ENCODE measurements around the gene COL9A3.
"Not testable (repeated sequence)": the region's sequence is repeated elsewhere in the genome, so short reads cannot be mapped to it uniquely, and the experiment has no call there.

The COL9A3 gene

DNA sequence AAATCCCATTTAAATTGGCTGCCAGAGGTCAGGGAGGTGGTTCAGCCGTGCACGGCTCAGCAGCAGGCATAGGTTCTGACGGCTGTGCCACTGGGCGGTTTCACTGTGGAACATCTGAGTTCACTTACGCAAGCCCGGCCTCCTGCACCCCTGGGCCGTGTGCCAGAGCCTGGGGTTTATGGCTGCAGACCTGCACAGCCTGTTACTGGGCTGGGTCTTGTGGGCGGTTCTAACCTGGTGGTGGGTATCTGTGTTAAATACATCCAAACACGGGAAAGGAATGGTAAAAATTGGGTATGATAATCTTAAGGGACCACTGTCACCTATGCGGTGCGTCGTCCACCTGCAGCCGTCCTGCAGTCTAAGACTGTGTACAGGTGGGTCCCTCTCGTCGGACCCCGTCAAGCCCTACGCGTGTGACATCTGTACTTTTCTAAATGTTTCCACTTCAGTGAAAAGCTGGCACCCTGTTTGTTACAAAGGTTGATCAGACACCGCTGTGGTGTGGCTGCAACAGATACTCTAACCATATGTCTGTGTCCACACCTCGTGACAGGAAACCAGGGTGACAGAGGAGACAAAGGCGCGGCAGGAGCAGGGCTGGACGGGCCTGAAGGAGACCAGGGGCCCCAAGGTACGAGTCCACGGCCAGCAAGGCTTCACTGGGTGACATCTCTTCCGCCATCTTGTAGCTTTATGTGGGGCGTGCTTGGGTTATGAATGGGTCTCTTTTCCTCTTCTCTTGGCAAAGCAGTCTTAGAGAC is 21.5 kb downstream of the COL9A3 start:
- DNase-seq = no peak

GRCh38 chr20:62839261-62839660 is 22.4 kb downstream of the COL9A3 start:
- no peak for DNase-seq

DNA sequence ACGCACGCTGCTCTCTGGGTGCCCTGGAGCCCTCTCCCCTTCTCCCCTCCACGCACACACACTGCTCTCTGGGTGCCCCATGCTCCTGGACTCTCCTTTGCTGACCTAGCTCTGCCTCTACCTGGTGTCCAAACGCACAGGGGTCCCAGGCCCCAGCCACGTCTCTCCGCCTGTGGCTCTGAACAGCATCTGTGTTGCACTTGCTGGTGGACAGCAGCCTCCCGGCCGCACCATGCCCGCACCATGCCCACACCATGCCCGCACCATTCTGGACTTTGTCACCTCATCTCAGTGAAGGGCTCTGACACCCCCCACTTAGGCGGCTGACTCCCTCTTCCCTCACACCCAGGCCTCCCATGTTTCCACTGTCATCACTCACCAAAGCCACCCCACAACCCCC is 23.0 kb downstream of the COL9A3 start:
- DNase-seq = no peak

- DNase-seq = no peak
Measured at GRCh38 chr20:62840244-62841197, 23.7 kb downstream of the COL9A3 start.

DNA sequence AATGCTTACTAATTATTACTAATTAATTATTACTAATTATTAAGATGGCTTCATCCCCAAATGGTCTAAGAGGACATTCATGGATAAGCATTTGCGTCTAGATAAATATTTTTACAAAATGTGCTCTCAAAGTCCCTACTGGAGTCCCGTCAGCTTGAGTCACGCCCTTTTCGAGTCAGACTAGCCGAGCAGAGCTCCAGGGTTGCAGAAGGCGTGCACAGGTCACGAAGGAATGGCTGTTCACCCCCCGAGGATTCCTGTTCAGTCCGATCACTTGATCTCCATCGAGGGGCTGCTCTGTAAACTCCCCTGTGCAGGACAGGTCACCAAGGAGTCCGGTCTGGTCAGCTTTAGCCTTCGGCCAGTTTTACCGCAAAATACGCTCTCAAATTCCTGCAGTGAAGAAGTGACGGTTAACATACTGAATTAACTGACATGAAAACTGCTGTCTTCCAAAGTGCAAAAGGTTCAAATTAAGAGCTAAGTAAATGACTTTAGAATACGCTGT is 24.9 kb downstream of the COL9A3 start:
- no peak for DNase-seq

- DNase-seq = no peak
Measured at GRCh38 chr20:62843656-62844055, 26.8 kb downstream of the COL9A3 start.

- DNase-seq = no peak
Measured at GRCh38 chr20:62844182-62844581, 27.3 kb downstream of the COL9A3 start.

DNA sequence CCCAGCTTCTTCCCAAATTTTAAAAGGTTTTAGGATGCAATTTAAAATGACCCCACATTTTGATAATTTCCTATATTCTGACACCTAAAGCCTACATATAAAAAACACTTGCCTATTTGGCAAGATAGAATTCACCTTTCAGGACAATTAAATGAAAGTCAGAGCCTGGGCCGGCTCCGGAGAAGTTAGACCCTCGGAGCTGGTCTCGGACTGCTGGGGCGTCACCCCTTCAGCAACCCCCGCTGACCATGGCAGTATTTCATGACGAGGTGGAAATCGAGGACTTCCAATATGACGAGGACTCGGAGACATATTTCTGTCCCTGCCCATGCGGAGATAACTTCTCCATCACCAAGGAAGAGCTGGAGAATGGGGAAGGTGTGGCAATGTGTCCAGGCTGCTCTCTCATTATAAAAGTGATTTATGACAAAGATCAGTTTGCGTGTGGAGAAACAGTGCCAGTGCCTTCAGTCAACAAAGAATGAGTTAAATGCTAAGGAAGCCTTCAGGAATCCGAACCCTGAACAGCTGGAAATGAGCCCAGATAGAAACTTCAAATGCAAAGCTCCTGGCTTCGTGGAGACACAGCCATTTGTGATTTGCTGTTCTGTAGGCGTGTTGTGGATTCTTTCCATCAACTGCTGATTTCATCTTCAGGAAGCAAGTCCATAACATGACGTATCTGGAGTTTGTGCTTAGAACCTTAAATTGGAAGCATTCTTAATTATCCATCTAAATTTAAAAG is 28.7 kb downstream of the COL9A3 start:
- DNase-seq = no peak

DNA sequence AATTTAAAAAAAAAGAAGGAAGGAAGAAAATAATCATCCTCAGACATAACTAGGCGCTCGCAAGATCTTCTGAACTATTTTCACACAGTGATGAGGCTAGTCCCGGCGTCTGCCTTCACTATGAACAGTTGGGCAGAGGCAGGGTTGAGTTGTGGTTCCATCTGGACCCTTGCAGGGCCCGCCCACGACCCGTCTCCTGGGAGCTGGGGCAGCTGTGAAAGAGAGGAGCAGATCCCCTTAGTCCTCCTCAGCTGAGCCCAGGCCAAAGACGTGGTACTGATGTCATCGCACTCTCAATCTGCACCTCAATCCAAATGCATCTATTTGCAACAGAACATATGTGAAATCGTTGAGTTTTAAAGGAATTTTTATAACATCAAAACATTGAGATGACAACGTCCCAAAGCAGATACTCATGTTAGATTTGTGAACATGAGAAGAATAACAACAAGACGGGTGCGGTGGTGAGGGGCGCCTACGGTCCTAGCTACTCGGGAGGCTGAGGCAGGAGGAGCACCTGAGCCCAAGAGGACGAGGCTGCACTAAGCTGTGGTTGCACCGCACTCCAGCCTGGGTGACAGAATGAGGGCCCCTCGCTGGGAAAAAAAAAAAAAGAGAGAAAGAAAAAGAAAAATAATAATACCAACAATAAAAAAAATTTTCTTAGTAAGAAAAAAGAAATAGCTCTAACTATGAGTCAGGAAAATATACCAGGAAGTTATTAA is 29.5 kb downstream of the COL9A3 start:
- DNase-seq = no peak

DNA sequence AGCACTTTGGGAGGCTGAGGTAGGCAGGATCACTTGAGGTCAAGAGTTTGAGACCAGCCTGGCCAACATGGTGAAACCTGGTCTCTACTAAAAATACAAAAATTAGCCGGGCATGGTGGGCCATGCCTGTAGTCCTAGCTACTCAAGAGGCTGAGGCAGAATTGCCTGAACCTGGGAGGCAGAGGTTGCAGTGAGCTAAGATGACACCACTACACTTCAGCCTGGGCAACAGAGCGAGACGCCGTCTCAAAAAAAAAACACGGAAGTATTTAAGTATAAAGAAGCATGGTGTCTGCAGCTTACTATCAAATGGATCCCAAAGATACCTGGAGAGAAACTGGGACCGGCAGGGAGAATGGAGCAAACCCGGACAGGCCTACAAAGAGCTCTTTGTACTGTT is 32.1 kb downstream of the COL9A3 start:
- not testable (repeated sequence) for DNase-seq

GRCh38 chr20:62849431-62849830 is 32.6 kb downstream of the COL9A3 start:
- no peak for DNase-seq

DNA sequence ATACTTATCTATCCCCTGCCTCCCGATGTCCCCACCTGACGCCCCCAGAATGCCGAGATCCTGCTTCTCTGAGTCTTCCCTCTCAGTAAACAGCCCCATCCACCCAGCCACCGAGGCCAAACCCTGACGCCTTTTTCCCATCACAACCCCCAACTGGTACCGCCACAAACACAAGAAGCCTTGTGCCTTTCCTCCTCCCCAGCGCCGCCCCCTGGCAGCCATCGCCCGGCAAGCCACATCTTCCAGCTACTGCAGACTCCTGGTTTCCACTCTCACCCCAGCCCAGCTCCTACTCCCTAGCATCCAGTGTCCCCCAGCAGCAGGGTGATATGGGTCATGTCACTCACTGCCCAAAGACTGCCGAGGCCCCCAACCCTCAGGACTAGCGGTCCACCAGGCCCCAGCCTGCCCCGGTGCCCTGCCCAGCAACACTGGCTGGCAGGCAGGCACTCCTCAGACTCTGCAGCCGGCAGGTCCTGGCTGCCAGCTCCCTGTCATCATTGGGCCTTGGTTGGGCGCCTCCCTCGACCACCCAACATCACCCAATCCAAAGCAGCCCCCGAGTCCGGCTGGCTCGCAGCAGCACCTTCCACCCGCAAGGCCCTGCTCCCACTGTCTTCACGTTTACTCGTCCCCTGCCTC is 33.6 kb downstream of the COL9A3 start:
- DNase-seq = no peak

GRCh38 chr20:62852196-62852595 is 35.3 kb downstream of the COL9A3 start:
- DNase-seq = no peak

DNA sequence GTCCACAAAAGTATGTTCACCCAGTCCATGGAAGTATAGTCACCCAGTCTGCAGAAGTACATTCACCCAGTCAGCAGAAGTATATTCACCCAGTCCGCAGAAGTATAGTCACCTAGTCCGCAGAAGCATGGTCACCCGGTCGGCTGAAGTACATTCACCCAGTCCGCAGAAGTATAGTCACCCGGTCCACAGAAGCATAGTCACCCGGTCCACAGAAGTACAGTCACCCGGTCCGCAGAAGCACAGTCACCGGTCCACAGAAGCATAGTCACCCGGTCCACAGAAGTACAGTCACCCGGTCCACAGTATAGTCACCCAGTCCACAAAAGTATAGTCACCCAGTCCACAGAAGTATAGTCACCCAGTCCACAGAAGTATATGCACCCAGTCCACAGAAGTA is 36.0 kb downstream of the COL9A3 start:
- DNase-seq = no peak

DNA sequence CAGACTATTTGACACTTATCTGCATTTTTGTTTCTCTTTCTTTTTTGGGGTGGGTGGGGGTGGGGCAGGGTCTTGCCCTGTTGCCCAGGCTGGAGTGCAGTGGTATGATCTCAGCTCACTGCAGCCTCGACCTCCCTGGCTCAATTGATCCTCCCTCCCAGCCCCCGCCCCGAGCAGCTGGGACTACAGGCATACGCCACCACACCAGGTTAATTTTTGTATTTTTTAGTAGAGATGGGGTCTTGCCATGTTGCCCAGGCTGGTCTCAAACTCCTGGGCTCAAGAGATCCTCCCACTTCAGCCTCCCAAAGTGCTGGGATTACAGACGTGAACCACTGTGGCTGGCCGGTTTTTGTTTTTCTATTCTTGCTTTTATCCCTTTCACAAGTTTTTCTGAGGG is 36.5 kb downstream of the COL9A3 start:
- DNase-seq = not testable (repeated sequence)

DNA sequence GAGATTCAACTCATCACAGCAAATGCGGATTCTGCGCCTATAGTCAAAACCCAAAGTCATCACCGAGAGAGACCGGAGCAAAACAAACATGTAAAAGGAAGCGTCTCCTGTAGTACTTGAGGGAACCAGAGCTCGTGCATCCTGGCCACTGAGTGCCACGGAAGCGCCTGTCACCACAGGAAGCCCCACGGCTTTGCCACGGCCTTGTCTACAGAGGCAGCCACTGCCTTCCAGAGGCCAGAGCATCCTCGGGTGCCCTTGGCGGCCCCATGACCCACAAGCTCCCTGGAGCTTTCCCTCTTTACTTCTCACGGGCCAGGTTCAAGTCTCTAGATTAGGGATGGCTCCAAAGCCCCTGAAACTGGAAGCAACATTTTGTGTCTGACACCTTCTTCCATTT is 37.3 kb downstream of the COL9A3 start:
- no peak for DNase-seq

DNA sequence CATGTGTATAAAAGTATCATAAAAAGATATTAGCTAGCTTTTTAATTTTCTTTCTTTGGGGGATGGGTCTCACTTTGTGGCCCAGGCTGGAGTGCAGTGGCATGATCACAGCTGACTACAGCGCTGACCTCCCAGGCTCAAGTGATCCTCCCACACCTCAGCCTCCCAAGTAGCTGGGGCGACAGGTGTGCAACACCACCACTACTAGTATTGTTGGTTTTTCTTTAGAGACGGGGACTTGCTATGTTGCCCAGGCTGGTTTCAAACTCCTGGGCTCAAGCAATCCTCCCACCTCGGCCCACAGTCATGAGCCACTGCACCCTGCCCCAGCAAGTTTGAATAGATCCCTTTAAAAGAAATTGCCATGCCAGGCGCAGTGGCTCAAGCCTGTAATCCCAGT is 38.3 kb downstream of the COL9A3 start:
- no peak for DNase-seq

DNA sequence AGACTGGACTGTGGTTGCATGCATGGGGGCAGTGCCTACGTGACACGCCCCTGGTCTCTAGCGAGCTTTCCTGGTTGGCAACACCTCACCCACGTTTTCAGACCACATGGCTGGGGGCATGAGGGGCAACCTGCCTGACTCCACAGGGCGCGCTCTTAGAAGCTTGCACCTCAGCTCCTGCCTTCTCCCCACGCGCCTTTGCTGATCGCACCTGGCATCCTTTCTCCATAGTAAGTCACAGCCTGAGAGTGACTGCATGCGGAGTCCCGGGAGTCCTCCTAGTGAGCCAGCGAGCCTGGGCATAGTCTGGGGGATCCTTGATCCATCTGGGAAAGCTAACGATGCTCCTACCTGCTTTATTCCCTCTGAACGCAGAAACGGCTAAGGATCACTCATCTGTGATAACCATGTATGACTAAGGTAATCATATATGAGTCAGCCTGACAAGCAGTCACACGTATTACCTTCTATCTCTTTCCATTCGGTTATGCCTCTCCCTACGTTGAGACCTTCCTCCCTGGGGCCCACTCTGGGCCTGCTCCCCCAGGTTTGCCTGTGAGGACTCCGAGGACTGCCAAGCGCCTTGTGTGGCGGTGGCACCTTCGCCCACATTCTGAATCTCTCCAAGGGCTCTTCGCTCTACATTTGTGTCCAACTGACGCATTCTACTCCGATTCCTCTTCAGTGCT is 40.2 kb downstream of the COL9A3 start:
- DNase-seq = no peak

- DNase-seq = no peak
Measured at GRCh38 chr20:62858058-62858830, 41.4 kb downstream of the COL9A3 start.

DNA sequence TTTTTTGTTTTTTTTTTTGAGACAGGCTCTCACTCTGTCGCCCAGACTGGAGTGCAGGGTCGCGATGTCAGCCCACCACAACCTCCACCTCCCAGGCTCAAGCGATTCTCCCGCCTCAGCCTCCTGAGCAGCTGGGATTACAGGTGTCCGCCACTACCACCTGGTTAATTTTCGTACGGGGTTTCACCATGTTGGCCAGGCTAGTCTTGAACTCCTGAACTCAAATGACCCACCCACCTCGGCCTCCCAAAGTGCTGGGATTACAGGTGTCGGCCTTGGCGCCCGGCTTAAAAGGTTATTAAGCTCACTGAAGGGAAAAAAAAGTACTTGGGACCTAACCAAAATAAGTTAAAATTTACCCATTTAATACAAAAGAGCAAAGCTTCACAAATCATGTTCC is 42.9 kb downstream of the COL9A3 start:
- no peak for DNase-seq

Data from stimulated activated naive CD4-positive, alpha-beta T cell (primary cell).